Kidney (tissue), 14 donors: ENCODE results near the gene NFE2. TPM values are rescaled to one million over a fixed set of nuclear protein-coding genes. Genes with fewer than 3 reads are reported as not detected.

Experiments used
- DNase-seq, 5 donors: peaks; one replicate each; pipeline ENCODE4 v3.0.0-alpha.2; 2013 to 2020
- FAIRE-seq: peaks from 2 replicates; lab custom pipeline; 2012; peaks lifted over from hg19 to GRCh38; lab: Jason Lieb, UNC
- H3K27ac ChIP-seq, 2 donors: one replicate each; pipeline ENCODE4 v1.7.0; 2013; ENCODE audit warnings: low read depth in 2 of 2, low read length in 2 of 2, inconsistent platforms in 1 of 2
- H3K27me3 ChIP-seq: one replicate; pipeline ENCODE4 v1.7.1; 2013; ENCODE audit warnings: low read length, inconsistent platforms; ENCODE audit not compliant: control insufficient read depth, insufficient read depth
- H3K36me3 ChIP-seq, 3 donors: one replicate each; pipeline versions ENCODE4 v1.7.0 to v1.7.1; 2013; ENCODE audit warnings: low read length in 3 of 3, control low read depth in 1 of 3, inconsistent platforms in 1 of 3; ENCODE audit not compliant: insufficient read depth in 3 of 3, control insufficient read depth in 2 of 3
- H3K4me1 ChIP-seq, 3 donors: one replicate each; pipeline versions ENCODE4 v1.7.0 to v1.7.1; 2013; ENCODE audit warnings: low read length in 3 of 3, inconsistent platforms in 1 of 3, low read depth in 1 of 3; ENCODE audit not compliant: control insufficient read depth in 2 of 3, insufficient read depth in 2 of 3
- H3K4me3 ChIP-seq, 3 donors: one replicate each; pipeline versions ENCODE4 v1.7.0 to v1.8.1; 2013; ENCODE audit warnings: low read length in 3 of 3, control low read depth in 1 of 3, inconsistent platforms in 1 of 3
- H3K9ac ChIP-seq, 3 donors: one replicate each; pipeline versions ENCODE4 v1.7.0 to v1.7.1; 2013; ENCODE audit warnings: low read length in 3 of 3, control low read depth in 1 of 3, inconsistent platforms in 1 of 3
- H3K9me3 ChIP-seq, 3 donors: one replicate each; pipeline versions ENCODE4 v1.7.0 to v1.7.1; 2013; ENCODE audit warnings: low read length in 3 of 3, control low read depth in 1 of 3, inconsistent platforms in 1 of 3; ENCODE audit not compliant: control insufficient read depth in 2 of 3, insufficient read depth in 1 of 3
- intact Hi-C: fragments of 100-400 bp; cut with DNase I; formaldehyde crosslinking; loops from one replicate; pipeline ENCODE4 v1.11.1; 2022
- polyA plus RNA-seq: library from polyadenylated mRNA; stranded (reverse); fragments of 350-450 nt; fragmentation: Illumina TruSeq; extraction: RNeasy Lipid Tissue Mini Kit (QIAGEN cat#74804); gene quantifications from one replicate; pipeline ENCODE4 v1.2.3, GENCODE V29; 2014; ENCODE audit warnings: low read depth, low replicate concordance; ENCODE audit not compliant: insufficient read depth
- total RNA-seq: library from RNA; stranded (reverse); fragmentation: NEBNext Ultra II Directional; extraction: Animal tissue kit (Norgen Biotek cat#: 25700); gene quantifications from one replicate; pipeline ENCODE4 v1.2.1, GENCODE V29; 2021
- TF ChIP-seq, protein P1 (sequence below): IDR thresholded peaks from 3 replicates; pipeline ENCODE4 v1.5.1; 2012; ENCODE audit warnings: mild to moderate bottlenecking, moderate library complexity, borderline replicate concordance; ENCODE audit not compliant: insufficient read depth; ENCODE audit errors: extremely low read depth
- donor health status: control.
- donor health status: control.
- donor health status: control.
- donor health status: control.
- donor health status: control.
- donor health status: DM: yes; HTN: yes; CAD: no.
- donor health status: Normal renal cell carcinoma (clear cell type).

NFE2 gene
- total and polyA plus RNA-seq, 2 donors from 2014 or later, result 1.6 TPM; not detected in 1

DNA sequence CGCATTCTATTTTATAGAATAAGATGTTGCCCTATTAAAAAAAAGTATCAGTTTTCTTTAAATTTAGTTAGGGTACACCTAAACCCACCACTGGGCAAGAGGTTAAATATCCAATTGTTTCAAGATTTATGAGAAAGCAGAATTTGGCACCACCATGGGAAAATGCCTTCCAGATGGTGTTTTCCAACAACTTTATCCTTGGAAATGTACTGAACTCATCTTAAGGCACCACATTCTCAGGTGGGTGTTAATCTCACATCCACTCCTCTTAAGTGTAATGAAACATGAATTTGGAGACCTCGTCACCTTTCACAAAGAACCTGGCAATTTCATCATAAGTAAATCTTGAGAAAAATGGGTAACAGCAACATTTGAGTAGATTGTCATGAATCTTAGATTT is 34.0 kb downstream of the NFE2 start:
- intact Hi-C loops, result no loop called here
- no peak for DNase-seq
- H3K9me3 ChIP-seq, result no peaks in the 10 kb centered on the region
- no peak for FAIRE-seq
- no peak overlapping the region for H3K27ac ChIP-seq
- H3K4me3 ChIP-seq, result no peak overlapping the region
- no peaks in the 10 kb centered on the region for H3K36me3 ChIP-seq
- TF ChIP-seq, protein P1, sequence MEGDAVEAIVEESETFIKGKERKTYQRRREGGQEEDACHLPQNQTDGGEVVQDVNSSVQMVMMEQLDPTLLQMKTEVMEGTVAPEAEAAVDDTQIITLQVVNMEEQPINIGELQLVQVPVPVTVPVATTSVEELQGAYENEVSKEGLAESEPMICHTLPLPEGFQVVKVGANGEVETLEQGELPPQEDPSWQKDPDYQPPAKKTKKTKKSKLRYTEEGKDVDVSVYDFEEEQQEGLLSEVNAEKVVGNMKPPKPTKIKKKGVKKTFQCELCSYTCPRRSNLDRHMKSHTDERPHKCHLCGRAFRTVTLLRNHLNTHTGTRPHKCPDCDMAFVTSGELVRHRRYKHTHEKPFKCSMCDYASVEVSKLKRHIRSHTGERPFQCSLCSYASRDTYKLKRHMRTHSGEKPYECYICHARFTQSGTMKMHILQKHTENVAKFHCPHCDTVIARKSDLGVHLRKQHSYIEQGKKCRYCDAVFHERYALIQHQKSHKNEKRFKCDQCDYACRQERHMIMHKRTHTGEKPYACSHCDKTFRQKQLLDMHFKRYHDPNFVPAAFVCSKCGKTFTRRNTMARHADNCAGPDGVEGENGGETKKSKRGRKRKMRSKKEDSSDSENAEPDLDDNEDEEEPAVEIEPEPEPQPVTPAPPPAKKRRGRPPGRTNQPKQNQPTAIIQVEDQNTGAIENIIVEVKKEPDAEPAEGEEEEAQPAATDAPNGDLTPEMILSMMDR, result no peak
- peaks cover 8 to 9% (median 8%) of the 10 kb centered on the region in 3 donors for H3K4me1 ChIP-seq
- H3K27me3 ChIP-seq, result no peaks in the 10 kb centered on the region
- no peak overlapping the region for H3K9ac ChIP-seq

DNA sequence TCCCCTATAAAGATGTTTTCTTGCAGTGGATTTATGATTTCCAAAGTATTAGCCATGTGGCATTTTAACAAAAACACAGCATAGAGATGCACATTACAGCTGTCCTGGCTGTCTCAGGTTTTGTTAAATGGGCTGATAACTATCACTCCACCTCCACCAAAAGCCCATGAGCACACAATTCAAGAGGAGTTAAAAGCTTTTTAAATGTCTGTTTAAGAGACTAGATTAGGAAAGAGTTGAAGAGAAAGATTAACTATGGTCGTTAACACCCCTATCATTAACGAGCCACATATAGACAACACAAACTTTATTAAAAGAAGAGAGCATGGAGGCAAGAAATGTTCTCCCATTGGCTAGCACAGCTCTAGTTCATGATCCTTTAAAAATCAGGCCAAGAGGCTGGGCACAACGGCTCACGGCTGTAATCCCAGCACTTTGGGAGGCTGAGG is 35.4 kb downstream of the NFE2 start:
- DNase-seq (no peak), FAIRE-seq (no peak)
- H3K4me1 ChIP-seq, result peaks cover 9 to 13% (median 11%) of the 10 kb centered on the region in 3 donors
- H3K4me3 ChIP-seq, result no peak overlapping the region
- H3K36me3 ChIP-seq, result no peaks in the 10 kb centered on the region
- H3K9me3 ChIP-seq, result no peaks in the 10 kb centered on the region
- H3K27me3 ChIP-seq, result no peaks in the 10 kb centered on the region
- intact Hi-C loops, result no loop called here
- no peak overlapping the region for H3K9ac ChIP-seq
- H3K27ac ChIP-seq, result no peak overlapping the region
- TF ChIP-seq, protein P1, result no peak

DNA sequence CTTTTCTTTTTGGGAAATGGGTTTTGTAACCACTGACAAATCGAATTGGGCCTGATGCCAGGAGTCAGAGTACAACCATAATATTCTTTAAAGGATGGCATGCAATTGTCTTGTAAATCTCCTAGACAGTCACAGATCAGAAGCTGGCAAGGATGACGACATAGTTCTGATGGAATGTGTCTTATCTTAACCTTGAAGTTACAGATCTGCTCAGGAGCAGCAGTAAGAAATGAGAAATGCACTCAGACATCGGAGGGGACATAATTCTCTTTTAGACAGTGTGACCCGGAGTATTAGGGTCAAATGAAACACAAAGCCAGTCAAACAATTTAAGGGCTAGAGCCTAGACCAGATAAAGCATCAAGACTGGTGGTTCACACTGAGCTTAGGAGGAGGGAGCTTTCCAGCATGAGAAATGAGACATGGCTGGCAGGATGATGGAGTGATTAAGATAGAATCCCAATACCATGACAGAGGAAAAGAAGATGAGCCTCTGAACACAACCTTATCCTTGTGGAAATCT is 38.4 kb downstream of the NFE2 start:
- DNase-seq, result peak in 3 of 5 donors; percentile 38 to 80 (median 78)
- TF ChIP-seq, protein P1, result no peak
- H3K4me1 ChIP-seq, result peaks cover 14 to 23% (median 17%) of the 10 kb centered on the region in 3 donors

More for the DNA sequence above, 38.4 kb downstream of the NFE2 start:
- no peaks in the 10 kb centered on the region for H3K36me3 ChIP-seq
- intact Hi-C loops, result no loop called here
- peak overlapping the region in 1 of 3 donors; percentile 5 for H3K4me3 ChIP-seq
- H3K27me3 ChIP-seq, result no peaks in the 10 kb centered on the region
- H3K9ac ChIP-seq, result peak overlapping the region in 1 of 3 donors; percentile 10
- H3K27ac ChIP-seq, result peak overlapping the region; percentile 23 to 48
- FAIRE-seq, result no peak
- H3K9me3 ChIP-seq, result no peaks in the 10 kb centered on the region
